Esophagus squamous epithelium (tissue), 4 donors: Measurements from ENCODE around the gene FOCAD.

Source experiments
- CTCF ChIP-seq, 6 experiments: fragments of 450-650 bp in 4 of 6; fragments of 200-600 bp in 2 of 6; sonication (generic) in 2 of 6; IDR thresholded peaks; one replicate each; pipeline ENCODE4 v1.5.1; 2016 to 2019; ENCODE audit warnings: antibody characterized with exemption in 6 of 6, mild to moderate bottlenecking in 4 of 6, moderate library complexity in 4 of 6
- POLR2A ChIP-seq, 4 donors: fragments of 450-650 bp; IDR thresholded peaks; one replicate each; pipeline ENCODE4 v1.6.1; 2017; ENCODE audit warnings: antibody characterized with exemption in 4 of 4, mild to moderate bottlenecking in 4 of 4, moderate library complexity in 3 of 4

GRCh38 chr9:20844916-20845315 lies 160.9 kb downstream of the FOCAD start:
- TF ChIP-seq CTCF (IDR thresholded peaks at IDR 0.05): no peak
- TF ChIP-seq POLR2A (IDR thresholded peaks at IDR 0.05): no peak
